Measurements from ENCODE around the gene HAND2. TPM values are rescaled to one million over a fixed set of nuclear protein-coding genes. Genes with fewer than 3 reads are reported as not detected.

HAND2 gene
- total RNA-seq, 1 donor from 2014 or later: not detected

DNA sequence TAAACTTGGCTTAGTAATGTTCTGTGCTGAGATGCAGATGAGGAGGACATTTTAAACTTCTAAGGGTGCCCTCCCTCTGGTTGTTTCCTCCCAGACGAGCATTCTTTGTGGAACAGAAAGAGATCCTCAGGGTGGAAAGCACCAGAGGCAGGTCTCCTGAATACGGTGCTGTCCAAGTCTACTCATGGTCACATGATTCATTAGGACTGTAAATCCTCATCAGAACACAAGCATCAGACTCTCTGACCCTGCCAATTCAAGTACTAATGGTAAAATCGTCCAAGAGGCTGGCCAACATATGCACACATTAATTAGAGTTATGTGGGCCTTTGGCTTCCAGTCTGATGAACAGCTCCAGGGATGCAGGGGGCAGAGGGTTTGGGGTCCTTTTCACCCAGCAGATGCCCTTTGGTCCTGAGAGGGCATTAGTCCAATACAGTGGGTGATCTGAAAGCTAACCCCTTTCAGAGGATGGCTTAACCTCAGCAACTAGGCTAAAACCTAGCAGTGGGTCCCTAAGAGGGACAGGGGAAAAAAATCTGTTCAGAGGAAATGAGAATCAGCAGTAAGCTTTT is 18.2 kb downstream of the HAND2 start:
- H3K4me3 Mint-ChIP-seq (ENCODE audit: unreplicated experiment): no peak overlapping the region
- H3K27ac Mint-ChIP-seq (ENCODE audit: unreplicated experiment): no peak overlapping the region
- peaks cover 39% of the 10 kb centered on the region for H3K27me3 Mint-ChIP-seq (ENCODE audit: unreplicated experiment)
- DNase-seq: no peak
- peaks cover 10% of the 10 kb centered on the region for H3K9me3 Mint-ChIP-seq (ENCODE audit: unreplicated experiment)
- peaks cover 10% of the 10 kb centered on the region for H3K36me3 Mint-ChIP-seq (ENCODE audit: unreplicated experiment)
- TF ChIP-seq, protein P1, sequence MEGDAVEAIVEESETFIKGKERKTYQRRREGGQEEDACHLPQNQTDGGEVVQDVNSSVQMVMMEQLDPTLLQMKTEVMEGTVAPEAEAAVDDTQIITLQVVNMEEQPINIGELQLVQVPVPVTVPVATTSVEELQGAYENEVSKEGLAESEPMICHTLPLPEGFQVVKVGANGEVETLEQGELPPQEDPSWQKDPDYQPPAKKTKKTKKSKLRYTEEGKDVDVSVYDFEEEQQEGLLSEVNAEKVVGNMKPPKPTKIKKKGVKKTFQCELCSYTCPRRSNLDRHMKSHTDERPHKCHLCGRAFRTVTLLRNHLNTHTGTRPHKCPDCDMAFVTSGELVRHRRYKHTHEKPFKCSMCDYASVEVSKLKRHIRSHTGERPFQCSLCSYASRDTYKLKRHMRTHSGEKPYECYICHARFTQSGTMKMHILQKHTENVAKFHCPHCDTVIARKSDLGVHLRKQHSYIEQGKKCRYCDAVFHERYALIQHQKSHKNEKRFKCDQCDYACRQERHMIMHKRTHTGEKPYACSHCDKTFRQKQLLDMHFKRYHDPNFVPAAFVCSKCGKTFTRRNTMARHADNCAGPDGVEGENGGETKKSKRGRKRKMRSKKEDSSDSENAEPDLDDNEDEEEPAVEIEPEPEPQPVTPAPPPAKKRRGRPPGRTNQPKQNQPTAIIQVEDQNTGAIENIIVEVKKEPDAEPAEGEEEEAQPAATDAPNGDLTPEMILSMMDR (IDR thresholded peaks at IDR 0.05; ENCODE audit: partially characterized antibody, unreplicated experiment): no peak
- peaks cover 11% of the 10 kb centered on the region for H3K4me1 Mint-ChIP-seq (ENCODE audit: low read depth, unreplicated experiment)

DNA sequence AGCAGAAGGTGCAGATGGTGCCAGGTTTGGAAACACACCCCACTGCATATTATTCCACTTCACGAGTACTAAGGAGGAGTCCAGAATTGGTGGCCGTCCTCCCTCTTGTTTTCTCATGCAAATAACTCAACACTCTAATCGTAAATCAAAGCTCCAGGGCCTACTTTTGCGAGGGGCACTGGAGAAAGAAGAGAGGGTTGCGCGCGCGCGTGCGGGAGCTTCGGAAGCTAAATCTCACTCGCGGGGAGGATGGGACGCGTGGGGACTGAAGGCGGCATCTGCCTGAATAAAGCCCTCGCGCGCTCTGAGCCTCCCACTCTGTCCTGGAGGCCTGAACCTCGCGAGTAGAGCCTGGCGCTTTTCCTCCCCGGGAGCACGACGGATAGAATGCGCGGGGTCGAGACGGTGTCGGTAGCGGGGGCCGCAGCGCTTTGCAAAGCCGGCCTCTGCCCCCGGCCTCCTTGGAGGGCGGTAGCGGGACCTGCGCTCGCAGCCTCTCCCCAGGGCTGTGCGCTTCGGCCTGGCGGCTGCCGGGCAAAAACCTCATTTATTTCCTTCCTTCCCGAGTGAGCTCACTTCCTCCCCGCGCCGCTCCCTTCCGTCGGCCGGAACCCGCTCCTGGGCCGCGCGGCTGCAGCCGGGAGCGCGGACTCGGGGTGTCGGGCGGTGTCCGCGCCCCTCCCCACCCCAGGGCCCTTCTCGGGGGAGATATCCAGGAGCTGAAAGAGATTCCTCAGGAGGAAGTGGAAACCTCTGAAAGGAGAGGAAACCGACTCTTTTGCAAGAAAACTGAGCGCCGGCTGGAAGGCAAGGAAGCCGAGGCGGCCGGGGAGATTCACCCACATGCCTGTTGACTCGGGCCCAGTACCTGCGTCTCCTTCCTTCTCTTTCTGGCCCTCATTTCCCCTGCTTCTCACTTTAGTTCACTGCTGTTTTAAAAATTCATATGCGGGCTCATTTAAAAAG is 20.7 kb downstream of the HAND2 start:
- TF ChIP-seq, protein P1 (IDR thresholded peaks at IDR 0.05; ENCODE audit: partially characterized antibody, unreplicated experiment): peak; percentile 7
- Mint-ChIP-seq H3K9me3 (ENCODE audit: unreplicated experiment) (peaks cover 7% of the 10 kb centered on the region), H3K36me3 (ENCODE audit: unreplicated experiment) (peaks cover 10% of the 10 kb centered on the region), H3K4me3 (ENCODE audit: unreplicated experiment) (peak overlapping the region; percentile 86), H3K4me1 (ENCODE audit: low read depth, unreplicated experiment) (peaks cover 5% of the 10 kb centered on the region), H3K27ac (ENCODE audit: unreplicated experiment) (no peak overlapping the region), H3K27me3 (ENCODE audit: unreplicated experiment) (peaks cover 43% of the 10 kb centered on the region)
- DNase-seq: peak; percentile 67

DNA sequence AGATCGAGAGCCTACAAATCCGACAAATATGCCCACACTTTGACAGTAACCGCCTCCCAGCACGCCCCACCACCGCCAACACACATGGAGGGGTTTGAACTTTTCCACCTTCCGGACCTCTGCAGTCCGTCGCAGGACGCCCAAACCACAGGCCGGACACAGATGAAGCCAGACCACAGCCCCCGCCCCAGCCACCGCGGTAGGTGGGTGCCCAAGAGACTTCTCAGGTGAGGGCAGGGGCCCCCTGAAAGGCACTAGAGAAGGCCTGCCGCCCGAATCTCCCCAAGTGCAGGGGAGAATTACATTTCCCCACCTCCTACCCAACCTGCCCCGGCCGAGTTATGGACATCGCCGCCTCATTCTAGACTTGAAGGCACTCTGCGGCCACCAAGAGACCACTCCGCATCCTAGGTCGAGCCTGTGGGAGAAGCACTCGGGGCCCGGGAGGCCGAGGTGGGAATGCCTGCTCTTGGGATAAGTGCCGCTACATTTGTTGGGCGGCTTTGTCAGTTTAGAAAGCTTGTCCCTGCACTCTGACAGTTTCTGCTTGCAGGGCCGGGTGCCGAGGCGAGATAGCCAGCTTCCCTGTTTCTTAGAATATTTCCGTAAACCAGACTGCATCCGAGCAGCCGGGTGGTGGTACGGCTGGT is 21.5 kb downstream of the HAND2 start:
- peaks cover 10% of the 10 kb centered on the region for H3K36me3 Mint-ChIP-seq (ENCODE audit: unreplicated experiment)
- no peak for DNase-seq
- H3K4me3 Mint-ChIP-seq (ENCODE audit: unreplicated experiment): peak overlapping the region; percentile 86
- peaks cover 48% of the 10 kb centered on the region for H3K27me3 Mint-ChIP-seq (ENCODE audit: unreplicated experiment)
- H3K27ac Mint-ChIP-seq (ENCODE audit: unreplicated experiment): no peak overlapping the region
- TF ChIP-seq, protein P1 (IDR thresholded peaks at IDR 0.05; ENCODE audit: partially characterized antibody, unreplicated experiment): no peak
- peaks cover 9% of the 10 kb centered on the region for H3K9me3 Mint-ChIP-seq (ENCODE audit: unreplicated experiment)
- peaks cover 5% of the 10 kb centered on the region for H3K4me1 Mint-ChIP-seq (ENCODE audit: low read depth, unreplicated experiment)

- peak overlapping the region; percentile 70 for H3K27ac Mint-ChIP-seq (ENCODE audit: unreplicated experiment)
- H3K36me3 Mint-ChIP-seq (ENCODE audit: unreplicated experiment): peaks cover 10% of the 10 kb centered on the region
- H3K4me1 Mint-ChIP-seq (ENCODE audit: low read depth, unreplicated experiment): peaks cover 5% of the 10 kb centered on the region
- TF ChIP-seq, protein P1 (IDR thresholded peaks at IDR 0.05; ENCODE audit: partially characterized antibody, unreplicated experiment): no peak
- peaks cover 52% of the 10 kb centered on the region for H3K27me3 Mint-ChIP-seq (ENCODE audit: unreplicated experiment)
- peaks cover 9% of the 10 kb centered on the region for H3K9me3 Mint-ChIP-seq (ENCODE audit: unreplicated experiment)
- H3K4me3 Mint-ChIP-seq (ENCODE audit: unreplicated experiment): peak overlapping the region; percentile 86
- no peak for DNase-seq
These were observed 22.3 kb downstream of the HAND2 start for GRCh38 chr4:173507471-173508385.
